Neuronal stem cell (in vitro differentiated cells): ENCODE data around the gene MAGEA4.
"Not testable (repeated sequence)": the region's sequence is repeated elsewhere in the genome, so short reads cannot be mapped to it uniquely, and the experiment has no call there.

ENCODE experiments used
- DNase-seq: peaks from one replicate; pipeline ENCODE4 v3.0.0-alpha.2; 2013; ENCODE audit warnings: low spot score
- H2AFZ ChIP-seq: one replicate; pipeline ENCODE4 v1.6.1; 2013; ENCODE audit warnings: mild to moderate bottlenecking, low read length, inconsistent platforms
- H2AK5ac ChIP-seq: 2 replicates; pipeline ENCODE4 v1.6.1; 2013; ENCODE audit warnings: low read depth, mild to moderate bottlenecking, inconsistent platforms, low read length, moderate library complexity, mixed read lengths
- H2BK120ac ChIP-seq: 2 replicates; pipeline ENCODE4 v1.6.1; 2013; ENCODE audit warnings: low read depth, mild to moderate bottlenecking, inconsistent platforms, low read length, moderate library complexity, mixed read lengths
- H2BK12ac ChIP-seq: one replicate; pipeline ENCODE4 v1.6.1; 2013; ENCODE audit warnings: low read length, inconsistent platforms
- H2BK15ac ChIP-seq: 2 replicates; pipeline ENCODE4 v1.6.1; 2013; ENCODE audit warnings: mild to moderate bottlenecking, low read length, inconsistent platforms, mixed read lengths
- H2BK5ac ChIP-seq: one replicate; pipeline ENCODE4 v1.6.1; 2013; ENCODE audit warnings: inconsistent platforms, mild to moderate bottlenecking, low read length, moderate library complexity
- H3K14ac ChIP-seq: one replicate; pipeline ENCODE4 v1.6.1; 2013; ENCODE audit warnings: low read length, inconsistent platforms
- H3K18ac ChIP-seq: 2 replicates; pipeline ENCODE4 v1.6.1; 2013; ENCODE audit warnings: low read length, inconsistent platforms
- H3K23ac ChIP-seq: 2 replicates; pipeline ENCODE4 v1.6.1; 2013; ENCODE audit warnings: low read depth, mild to moderate bottlenecking, mixed read lengths, low read length, inconsistent platforms; ENCODE audit not compliant: poor library complexity
- H3K27ac ChIP-seq: replicated peaks from 3 replicates; pipeline ENCODE4 v1.5.1; 2013; ENCODE audit warnings: low read length, inconsistent platforms
- H3K27me3 ChIP-seq, 3 experiments: 2 replicates each; pipeline ENCODE4 v1.6.1; 2013; ENCODE audit warnings: low read length in 3 of 3, mild to moderate bottlenecking in 2 of 3, inconsistent platforms in 1 of 3, low read depth in 1 of 3, mixed read lengths in 1 of 3, moderate library complexity in 1 of 3; ENCODE audit not compliant: control insufficient read depth in 3 of 3, insufficient read depth in 3 of 3
- H3K36me3 ChIP-seq, 2 donors: replicated peaks in 1 of 2; 2 replicates each; pipeline ENCODE4 v1.6.1; 2013; ENCODE audit warnings: low read length in 2 of 2; ENCODE audit not compliant: control insufficient read depth in 2 of 2, insufficient read depth in 2 of 2
- H3K4ac ChIP-seq: 2 replicates; pipeline ENCODE4 v1.6.1; 2013; ENCODE audit warnings: inconsistent platforms, mild to moderate bottlenecking, low read length, moderate library complexity
- H3K4me1 ChIP-seq, 2 donors: 1 replicate in 1 of 2; 2 replicates in 1 of 2; pipeline ENCODE4 v1.6.1; 2013; ENCODE audit warnings: low read length in 2 of 2, low read depth in 1 of 2; ENCODE audit not compliant: control insufficient read depth in 2 of 2, insufficient read depth in 1 of 2
- H3K4me2 ChIP-seq: one replicate; pipeline ENCODE4 v1.6.1; 2013; ENCODE audit warnings: mild to moderate bottlenecking, low read length, inconsistent platforms; ENCODE audit not compliant: insufficient read depth, poor library complexity, severe bottlenecking
- H3K4me3 ChIP-seq, 2 donors: 2 replicates each; pipeline ENCODE4 v1.5.1; 2013; ENCODE audit warnings: low read length in 2 of 2, mild to moderate bottlenecking in 2 of 2, inconsistent platforms in 1 of 2, moderate library complexity in 1 of 2
- H3K79me1 ChIP-seq: one replicate; pipeline ENCODE4 v1.6.1; 2013; ENCODE audit warnings: low read depth, mild to moderate bottlenecking, inconsistent platforms, low read length, moderate library complexity
- H3K9ac ChIP-seq: one replicate; pipeline ENCODE4 v1.6.1; 2013; ENCODE audit warnings: mild to moderate bottlenecking, low read depth, low read length, inconsistent platforms; ENCODE audit not compliant: poor library complexity
- H3K9me3 ChIP-seq, 2 donors: replicated peaks in 1 of 2; 2 replicates each; pipeline versions ENCODE3 to v1.6.1; 2013; ENCODE audit warnings: low read length in 2 of 2, mild to moderate bottlenecking in 2 of 2, inconsistent platforms in 1 of 2, low read depth in 1 of 2, mixed read lengths in 1 of 2, moderate library complexity in 1 of 2; ENCODE audit not compliant: control insufficient read depth in 2 of 2, insufficient read depth in 1 of 2
- H4K8ac ChIP-seq: one replicate; pipeline ENCODE4 v1.6.1; 2013; ENCODE audit warnings: low read depth, mild to moderate bottlenecking, inconsistent platforms, low read length, moderate library complexity
- H4K91ac ChIP-seq: one replicate; pipeline ENCODE4 v1.6.1; 2013; ENCODE audit warnings: low read length, low read depth, mild to moderate bottlenecking, inconsistent platforms; ENCODE audit not compliant: poor library complexity
- WGBS, 2 donors: extraction: QIAGEN DNeasy Blood & Tissue Kit; methylation state at CpG; one replicate each; pipeline ENCODE4 v1.1.7; 2013; ENCODE audit warnings: missing lambda C conversion rate in 2 of 2, mixed read lengths in 1 of 2; ENCODE audit not compliant: insufficient read length in 2 of 2, insufficient replicate concordance in 1 of 2; ENCODE audit errors: extremely low coverage in 2 of 2; 5-methylcytosine and 5-hydroxymethylcytosine counted together

Gene MAGEA4

GRCh38 chrX:151902813-151903591 lies 9.7 kb upstream of the MAGEA4 start:
- Histone ChIP-seq H3K36me3 (no peaks in the 10 kb centered on the region), H3K14ac (no peak overlapping the region), H3K27me3 (no peaks in the 10 kb centered on the region), H3K79me1 (no peaks in the 10 kb centered on the region), H3K4ac (no peak overlapping the region), H3K18ac (no peak overlapping the region), H2BK15ac (no peak overlapping the region), H3K4me1 (no peaks in the 10 kb centered on the region), H3K9me3 (no peaks in the 10 kb centered on the region), H2BK120ac (no peak overlapping the region), H3K27ac (no peak overlapping the region), H3K23ac (no peak overlapping the region), H4K8ac (no peak overlapping the region), H2BK12ac (no peak overlapping the region), H2AK5ac (no peak overlapping the region), H2BK5ac (no peak overlapping the region), H3K4me3 (no peak overlapping the region), H3K9ac (no peak overlapping the region), H3K4me2 (no peak overlapping the region), H4K91ac (no peak overlapping the region), H2AFZ (no peak overlapping the region)
- no peak for DNase-seq
- no CpG with 5 or more reads among the region's 6 CpGs for WGBS, 2 donors

GRCh38 chrX:151904989-151905388 lies 7.7 kb upstream of the MAGEA4 start:
- H2AK5ac ChIP-seq: no peak overlapping the region
- no peak overlapping the region for H3K4me2 ChIP-seq
- WGBS, 2 donors: no CpG with 5 or more reads among the region's 12 CpGs
- no peaks in the 10 kb centered on the region for H3K4me1 ChIP-seq
- no peaks in the 10 kb centered on the region for H3K36me3 ChIP-seq
- H3K23ac ChIP-seq: no peak overlapping the region
- no peak overlapping the region for H3K4me3 ChIP-seq
- H3K18ac ChIP-seq: no peak overlapping the region
- no peak overlapping the region for H3K27ac ChIP-seq
- H3K27me3 ChIP-seq: no peaks in the 10 kb centered on the region
- no peak overlapping the region for H2AFZ ChIP-seq
- no peak overlapping the region for H2BK120ac ChIP-seq
- no peak overlapping the region for H4K91ac ChIP-seq
- H3K79me1 ChIP-seq: no peaks in the 10 kb centered on the region
- no peak overlapping the region for H3K9ac ChIP-seq
- no peak overlapping the region for H2BK5ac ChIP-seq
- no peaks in the 10 kb centered on the region for H3K9me3 ChIP-seq
- H3K14ac ChIP-seq: no peak overlapping the region
- no peak for DNase-seq
- H3K4ac ChIP-seq: no peak overlapping the region
- no peak overlapping the region for H4K8ac ChIP-seq
- no peak overlapping the region for H2BK15ac ChIP-seq
- H2BK12ac ChIP-seq: no peak overlapping the region

GRCh38 chrX:151912221-151912620 lies 468 bp upstream of the MAGEA4 start:
- no peak overlapping the region for H3K4me2 ChIP-seq
- no peak overlapping the region for H2BK12ac ChIP-seq
- no peak overlapping the region for H3K23ac ChIP-seq
- DNase-seq: no peak
- no peak overlapping the region for H2BK5ac ChIP-seq
- H4K8ac ChIP-seq: no peak overlapping the region
- H2AFZ ChIP-seq: no peak overlapping the region
- H2BK120ac ChIP-seq: no peak overlapping the region
- no CpG with 5 or more reads among the region's 11 CpGs for WGBS, 2 donors
- H4K91ac ChIP-seq: no peak overlapping the region
- H3K27me3 ChIP-seq: peaks cover 0 to 2% (median 0%) of the 10 kb centered on the region in 3 experiments
- no peaks in the 10 kb centered on the region for H3K9me3 ChIP-seq
- H3K18ac ChIP-seq: no peak overlapping the region
- H3K9ac ChIP-seq: no peak overlapping the region
- H3K27ac ChIP-seq: no peak overlapping the region
- H3K4me1 ChIP-seq: no peaks in the 10 kb centered on the region
- H3K14ac ChIP-seq: no peak overlapping the region
- H3K4ac ChIP-seq: no peak overlapping the region
- no peak overlapping the region for H3K4me3 ChIP-seq
- H3K36me3 ChIP-seq: no peaks in the 10 kb centered on the region
- H2BK15ac ChIP-seq: no peak overlapping the region
- H2AK5ac ChIP-seq: no peak overlapping the region
- no peaks in the 10 kb centered on the region for H3K79me1 ChIP-seq

- not testable (repeated sequence) for DNase-seq, H3K9me3 ChIP-seq, H3K27me3 ChIP-seq, H3K9ac ChIP-seq, H3K23ac ChIP-seq, H2AK5ac ChIP-seq, H3K4me3 ChIP-seq, H4K8ac ChIP-seq, H2BK120ac ChIP-seq, H2BK12ac ChIP-seq, H3K18ac ChIP-seq, H2BK5ac ChIP-seq, H3K79me1 ChIP-seq, H2AFZ ChIP-seq, H3K14ac ChIP-seq, H4K91ac ChIP-seq, H3K27ac ChIP-seq, H2BK15ac ChIP-seq, H3K4ac ChIP-seq, H3K36me3 ChIP-seq, H3K4me2 ChIP-seq, H3K4me1 ChIP-seq
- no CpG with 5 or more reads among the region's 18 CpGs for WGBS, 2 donors
Measured at GRCh38 chrX:151918736-151919135, 6.0 kb downstream of the MAGEA4 start.
